Measurements from ENCODE around the gene RSRC1.

The RSRC1 gene

DNA sequence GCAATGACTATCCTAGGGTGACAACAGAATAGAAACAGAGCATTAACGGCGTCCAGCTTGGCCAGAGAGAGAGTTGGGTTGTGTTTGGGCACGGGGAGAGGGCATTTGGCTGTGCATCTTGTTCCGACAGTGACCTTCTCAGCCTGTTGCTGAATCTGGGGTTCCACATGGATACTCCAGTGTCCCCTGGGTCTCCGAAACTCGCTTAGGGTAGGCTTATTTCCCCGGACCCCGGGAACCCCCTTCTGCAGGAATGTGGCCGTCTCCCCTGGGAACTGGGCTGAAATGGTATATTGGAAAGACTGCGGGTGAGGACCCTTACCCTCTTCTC is 11.6 kb upstream of the RSRC1 start:
- Histone ChIP-seq H3K36me3 (ENCODE audit: control insufficient read depth, insufficient read depth, low read length) (no peaks in the 10 kb centered on the region), H4K5ac (ENCODE audit: low read length) (no peak overlapping the region), H2BK120ac (ENCODE audit: low read depth, low read length) (no peak overlapping the region), H2BK5ac (ENCODE audit: low read length) (no peak overlapping the region), H4K8ac (ENCODE audit: low read depth, low read length) (no peak overlapping the region), H2AK5ac (ENCODE audit: low read length) (no peak overlapping the region), H3K4me3 (ENCODE audit: low read length) (no peak overlapping the region), H3K79me2 (ENCODE audit: control insufficient read depth, insufficient read depth, low read length) (no peaks in the 10 kb centered on the region), H3K79me1 (ENCODE audit: low read length) (no peaks in the 10 kb centered on the region), H3K4me1 (ENCODE audit: control insufficient read depth, low read depth, low read length) (peaks cover 2% of the 10 kb centered on the region), H3K4me2 (ENCODE audit: low read length) (no peak overlapping the region), H2BK15ac (replicated peaks; ENCODE audit: low read depth) (no peak overlapping the region), H3K56ac (ENCODE audit: low read length) (no peak overlapping the region), H3K4ac (ENCODE audit: low read depth, low read length) (no peak overlapping the region), H3K18ac (ENCODE audit: low read length) (no peak overlapping the region), H3K23ac (ENCODE audit: low read length) (no peak overlapping the region), H3K27ac (ENCODE audit: low read depth, low read length) (no peak overlapping the region), H3K27me3 (ENCODE audit: insufficient read depth, low read length, poor library complexity) (peaks cover 62% of the 10 kb centered on the region), H3K9ac (ENCODE audit: low read length) (no peak overlapping the region)
- no CpG with 5 or more reads among the region's 10 CpGs for WGBS (ENCODE audit: extremely low coverage, insufficient coverage, low lambda C conversion rate)
- DNase-seq = no peak

DNA sequence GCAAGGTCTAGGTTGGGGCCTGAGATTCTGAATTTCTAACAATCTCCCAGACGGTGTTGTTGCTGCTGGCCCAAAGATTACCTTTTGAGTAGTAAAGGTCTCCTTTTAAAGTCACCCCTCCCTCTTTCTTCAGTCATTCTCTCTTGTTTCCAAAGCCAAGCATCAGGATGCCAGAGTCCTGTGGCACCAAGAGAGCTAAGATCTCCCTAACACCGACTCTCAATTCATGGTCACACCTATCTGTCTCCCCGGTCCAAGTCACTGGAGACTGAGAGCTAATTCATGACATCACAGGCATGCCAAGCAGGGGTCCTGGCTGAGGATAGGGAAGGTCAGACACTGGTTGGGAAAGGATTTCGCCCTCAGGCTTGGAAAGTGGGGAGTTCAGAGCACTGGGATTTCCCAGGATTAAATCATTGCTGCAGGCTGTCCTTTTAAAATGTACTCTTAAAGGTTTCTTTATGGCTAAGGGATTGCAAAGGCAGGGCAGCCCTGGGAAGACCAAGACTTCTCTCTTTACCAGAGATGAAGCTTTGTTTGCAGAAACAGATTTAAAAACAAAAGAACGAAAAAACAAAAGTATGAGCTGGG is 11.0 kb upstream of the RSRC1 start:
- no peak overlapping the region for H2BK15ac ChIP-seq (replicated peaks; ENCODE audit: low read depth)
- H3K56ac ChIP-seq (ENCODE audit: low read length) = no peak overlapping the region
- no peak overlapping the region for H3K9ac ChIP-seq (ENCODE audit: low read length)
- H3K4ac ChIP-seq (ENCODE audit: low read depth, low read length) = no peak overlapping the region
- H2AK5ac ChIP-seq (ENCODE audit: low read length) = no peak overlapping the region
- no peak overlapping the region for H3K4me2 ChIP-seq (ENCODE audit: low read length)
- no CpG with 5 or more reads among the region's 5 CpGs for WGBS (ENCODE audit: extremely low coverage, insufficient coverage, low lambda C conversion rate)
- no peak for DNase-seq
- H2BK120ac ChIP-seq (ENCODE audit: low read depth, low read length) = no peak overlapping the region
- H2BK5ac ChIP-seq (ENCODE audit: low read length) = no peak overlapping the region
- H4K8ac ChIP-seq (ENCODE audit: low read depth, low read length) = no peak overlapping the region
- H4K5ac ChIP-seq (ENCODE audit: low read length) = no peak overlapping the region
- peaks cover 2% of the 10 kb centered on the region for H3K4me1 ChIP-seq (ENCODE audit: control insufficient read depth, low read depth, low read length)
- H3K27me3 ChIP-seq (ENCODE audit: insufficient read depth, low read length, poor library complexity) = peaks cover 65% of the 10 kb centered on the region
- H3K79me1 ChIP-seq (ENCODE audit: low read length) = no peaks in the 10 kb centered on the region
- no peak overlapping the region for H3K4me3 ChIP-seq (ENCODE audit: low read length)
- H3K79me2 ChIP-seq (ENCODE audit: control insufficient read depth, insufficient read depth, low read length) = no peaks in the 10 kb centered on the region
- H3K27ac ChIP-seq (ENCODE audit: low read depth, low read length) = no peak overlapping the region
- H3K23ac ChIP-seq (ENCODE audit: low read length) = no peak overlapping the region
- no peak overlapping the region for H3K18ac ChIP-seq (ENCODE audit: low read length)
- no peaks in the 10 kb centered on the region for H3K36me3 ChIP-seq (ENCODE audit: control insufficient read depth, insufficient read depth, low read length)

DNA sequence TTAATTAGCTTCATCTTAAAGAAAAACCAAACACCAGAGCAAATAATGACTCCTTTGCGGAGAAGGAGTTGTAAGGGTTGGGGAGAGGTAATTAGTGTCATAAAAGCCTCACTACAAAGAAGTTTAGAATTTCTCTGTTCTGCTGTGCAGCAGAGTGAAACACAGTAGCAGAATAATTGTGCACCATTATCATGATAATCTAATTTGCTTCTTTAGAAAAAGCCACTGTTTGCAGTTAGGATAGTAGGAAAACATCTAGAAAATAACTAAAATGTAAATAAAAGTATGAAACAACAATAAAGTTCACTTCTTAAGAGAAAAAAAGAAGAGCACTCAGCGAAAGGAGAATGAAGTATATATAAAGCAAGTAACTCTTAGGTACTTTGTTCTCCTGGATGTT is 9.2 kb upstream of the RSRC1 start:
- H3K18ac ChIP-seq (ENCODE audit: low read length) = no peak overlapping the region
- no peaks in the 10 kb centered on the region for H3K79me2 ChIP-seq (ENCODE audit: control insufficient read depth, insufficient read depth, low read length)
- H3K27ac ChIP-seq (ENCODE audit: low read depth, low read length) = no peak overlapping the region
- no peak overlapping the region for H4K5ac ChIP-seq (ENCODE audit: low read length)
- no peaks in the 10 kb centered on the region for H3K79me1 ChIP-seq (ENCODE audit: low read length)
- no peak overlapping the region for H2BK5ac ChIP-seq (ENCODE audit: low read length)
- H2BK15ac ChIP-seq (replicated peaks; ENCODE audit: low read depth) = no peak overlapping the region
- no peak overlapping the region for H2BK120ac ChIP-seq (ENCODE audit: low read depth, low read length)
- no CpG with 5 or more reads among the region's 2 CpGs for WGBS (ENCODE audit: extremely low coverage, insufficient coverage, low lambda C conversion rate)
- peaks cover 58% of the 10 kb centered on the region for H3K27me3 ChIP-seq (ENCODE audit: insufficient read depth, low read length, poor library complexity)
- no peak overlapping the region for H3K4me3 ChIP-seq (ENCODE audit: low read length)
- no peak overlapping the region for H3K4ac ChIP-seq (ENCODE audit: low read depth, low read length)
- H3K9ac ChIP-seq (ENCODE audit: low read length) = no peak overlapping the region
- no peak overlapping the region for H3K56ac ChIP-seq (ENCODE audit: low read length)
- no peak overlapping the region for H2AK5ac ChIP-seq (ENCODE audit: low read length)
- H3K4me2 ChIP-seq (ENCODE audit: low read length) = no peak overlapping the region
- no peaks in the 10 kb centered on the region for H3K36me3 ChIP-seq (ENCODE audit: control insufficient read depth, insufficient read depth, low read length)
- peaks cover 2% of the 10 kb centered on the region for H3K4me1 ChIP-seq (ENCODE audit: control insufficient read depth, low read depth, low read length)
- H3K23ac ChIP-seq (ENCODE audit: low read length) = no peak overlapping the region
- DNase-seq = no peak
- no peak overlapping the region for H4K8ac ChIP-seq (ENCODE audit: low read depth, low read length)

DNA sequence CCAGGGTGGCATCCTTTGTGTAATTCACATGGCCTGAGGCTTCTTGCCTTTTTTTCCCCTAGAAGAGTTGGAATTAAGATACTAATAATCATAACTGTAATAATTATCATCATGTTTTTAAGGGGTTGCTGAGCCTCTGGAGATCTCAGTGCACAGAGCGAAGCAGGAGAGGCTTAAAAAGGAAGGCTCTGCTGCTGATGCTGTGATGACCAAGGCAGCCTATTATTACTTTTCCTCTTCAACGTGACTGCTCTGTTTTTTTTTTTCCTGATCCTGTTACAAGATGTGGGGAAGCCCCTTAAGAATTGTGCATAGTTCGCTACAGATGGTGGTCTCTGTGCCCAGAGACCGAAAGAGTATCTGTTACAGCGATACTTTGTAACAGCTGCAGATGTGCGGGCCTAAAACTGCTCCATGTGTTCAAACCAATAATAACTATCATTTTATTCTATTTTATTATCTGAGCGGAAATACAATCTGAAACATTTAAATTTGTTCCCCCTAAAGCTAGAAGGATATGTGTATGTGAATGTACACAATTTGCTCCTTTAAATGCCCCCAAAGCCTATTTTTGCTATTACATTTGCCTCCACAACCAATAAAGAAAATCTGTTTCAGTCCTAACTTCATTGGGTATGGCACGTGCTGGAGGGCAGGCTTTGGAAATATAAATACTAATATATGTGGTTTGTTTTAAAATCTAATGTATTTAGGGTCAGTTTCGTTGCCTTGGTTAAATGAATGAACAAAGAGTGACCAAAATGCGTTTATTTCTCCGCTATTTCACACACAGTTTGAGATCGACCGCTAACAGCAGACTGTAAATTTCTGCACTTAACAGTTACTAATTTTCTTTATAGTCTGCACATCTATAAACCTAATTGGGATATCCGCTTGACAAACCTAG is 8.3 kb upstream of the RSRC1 start:
- Histone ChIP-seq H3K79me2 (ENCODE audit: control insufficient read depth, insufficient read depth, low read length) (no peaks in the 10 kb centered on the region), H3K9ac (ENCODE audit: low read length) (no peak overlapping the region), H4K8ac (ENCODE audit: low read depth, low read length) (no peak overlapping the region), H3K4me3 (ENCODE audit: low read length) (no peak overlapping the region), H3K18ac (ENCODE audit: low read length) (no peak overlapping the region), H3K27me3 (ENCODE audit: insufficient read depth, low read length, poor library complexity) (peaks cover 54% of the 10 kb centered on the region), H3K79me1 (ENCODE audit: low read length) (no peaks in the 10 kb centered on the region), H4K5ac (ENCODE audit: low read length) (no peak overlapping the region), H2BK120ac (ENCODE audit: low read depth, low read length) (no peak overlapping the region), H2BK15ac (replicated peaks; ENCODE audit: low read depth) (no peak overlapping the region), H2AK5ac (ENCODE audit: low read length) (no peak overlapping the region), H3K4me1 (ENCODE audit: control insufficient read depth, low read depth, low read length) (peaks cover 2% of the 10 kb centered on the region), H3K27ac (ENCODE audit: low read depth, low read length) (no peak overlapping the region), H3K4ac (ENCODE audit: low read depth, low read length) (no peak overlapping the region), H3K36me3 (ENCODE audit: control insufficient read depth, insufficient read depth, low read length) (no peaks in the 10 kb centered on the region), H2BK5ac (ENCODE audit: low read length) (no peak overlapping the region), H3K4me2 (ENCODE audit: low read length) (no peak overlapping the region), H3K23ac (ENCODE audit: low read length) (no peak overlapping the region), H3K56ac (ENCODE audit: low read length) (no peak overlapping the region)
- WGBS (ENCODE audit: extremely low coverage, insufficient coverage, low lambda C conversion rate) = no CpG with 5 or more reads among the region's 14 CpGs
- no peak for DNase-seq

DNA sequence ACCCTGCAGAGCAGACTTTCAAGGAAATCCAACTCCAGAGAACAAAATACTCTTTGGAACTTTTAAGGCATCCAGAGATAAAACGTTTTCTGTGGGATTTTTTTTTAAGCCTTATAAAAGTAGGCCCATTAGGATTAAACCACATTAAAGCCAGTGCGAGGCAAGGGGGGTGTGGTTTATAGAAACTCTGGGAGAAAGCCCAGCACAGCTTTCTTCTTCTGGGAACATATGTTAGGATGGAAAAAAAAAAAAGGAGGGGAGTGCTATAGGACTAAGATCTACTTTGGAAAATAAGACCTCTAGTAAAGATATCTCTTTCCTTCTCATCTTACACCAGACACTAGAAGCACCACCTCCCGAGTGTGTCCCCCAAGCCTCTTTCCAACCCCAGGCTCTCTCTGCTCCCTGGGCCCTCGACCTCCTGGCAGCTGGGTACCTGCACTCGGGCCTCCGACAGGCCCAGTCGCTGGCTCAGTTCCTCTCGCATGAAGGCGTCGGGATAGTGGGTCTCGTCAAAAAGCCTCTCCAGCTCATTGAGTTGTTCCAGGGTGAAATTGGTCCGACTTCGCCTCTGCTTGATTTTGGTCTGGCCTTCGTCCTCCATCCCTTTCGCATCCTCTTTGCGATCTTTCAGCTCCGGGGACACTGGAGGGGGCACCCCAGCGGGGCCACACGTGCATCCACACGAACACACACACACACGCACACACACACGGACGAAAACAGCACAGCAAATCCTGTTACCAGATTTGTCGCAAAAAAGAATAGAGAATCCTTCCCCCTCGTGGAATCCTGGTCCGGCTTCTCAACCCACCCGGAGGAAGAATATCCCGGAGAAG is 7.4 kb upstream of the RSRC1 start:
- Histone ChIP-seq H3K4me1 (ENCODE audit: control insufficient read depth, low read depth, low read length) (peaks cover 2% of the 10 kb centered on the region), H3K4me2 (ENCODE audit: low read length) (peak overlapping the region; percentile 69), H4K8ac (ENCODE audit: low read depth, low read length) (no peak overlapping the region), H3K18ac (ENCODE audit: low read length) (no peak overlapping the region), H2BK120ac (ENCODE audit: low read depth, low read length) (no peak overlapping the region), H3K27me3 (ENCODE audit: insufficient read depth, low read length, poor library complexity) (peaks cover 49% of the 10 kb centered on the region), H3K79me2 (ENCODE audit: control insufficient read depth, insufficient read depth, low read length) (no peaks in the 10 kb centered on the region), H2AK5ac (ENCODE audit: low read length) (no peak overlapping the region), H2BK5ac (ENCODE audit: low read length) (no peak overlapping the region), H3K27ac (ENCODE audit: low read depth, low read length) (no peak overlapping the region), H3K9ac (ENCODE audit: low read length) (peak overlapping the region; percentile 45), H3K4ac (ENCODE audit: low read depth, low read length) (no peak overlapping the region), H3K36me3 (ENCODE audit: control insufficient read depth, insufficient read depth, low read length) (no peaks in the 10 kb centered on the region), H3K23ac (ENCODE audit: low read length) (no peak overlapping the region), H4K5ac (ENCODE audit: low read length) (no peak overlapping the region), H2BK15ac (replicated peaks; ENCODE audit: low read depth) (no peak overlapping the region), H3K4me3 (ENCODE audit: low read length) (no peak overlapping the region), H3K79me1 (ENCODE audit: low read length) (no peaks in the 10 kb centered on the region), H3K56ac (ENCODE audit: low read length) (peak overlapping the region; percentile 30)
- DNase-seq = no peak
- no CpG with 5 or more reads among the region's 28 CpGs for WGBS (ENCODE audit: extremely low coverage, insufficient coverage, low lambda C conversion rate)

All from mesendoderm (in vitro differentiated cells).